PFSK-1 (cell line): ENCODE measurements around the gene TAF4B.

Source experiments
- FOXP2 ChIP-seq: optimal IDR thresholded peaks from 2 replicates; pipeline ENCODE3; 2011; ENCODE audit warnings: borderline replicate concordance, control low read depth, inconsistent platforms; ENCODE audit not compliant: insufficient read depth; ENCODE audit errors: extremely low read length, extremely low read depth
- REST ChIP-seq, 2 experiments: IDR thresholded peaks; 2 replicates each; pipeline versions ENCODE4 v1.6.1 to v1.8.0; 2011 to 2012; ENCODE audit warnings: low read depth in 2 of 2, low read length in 2 of 2, control low read depth in 1 of 2, inconsistent platforms in 1 of 2, mild to moderate bottlenecking in 1 of 2, moderate library complexity in 1 of 2; ENCODE audit not compliant: insufficient read depth in 1 of 2
- SIN3A ChIP-seq: IDR thresholded peaks from 2 replicates; pipeline ENCODE4 v1.6.1; 2012; ENCODE audit warnings: mild to moderate bottlenecking, low read length, moderate library complexity, borderline replicate concordance; ENCODE audit not compliant: insufficient read depth

DNA sequence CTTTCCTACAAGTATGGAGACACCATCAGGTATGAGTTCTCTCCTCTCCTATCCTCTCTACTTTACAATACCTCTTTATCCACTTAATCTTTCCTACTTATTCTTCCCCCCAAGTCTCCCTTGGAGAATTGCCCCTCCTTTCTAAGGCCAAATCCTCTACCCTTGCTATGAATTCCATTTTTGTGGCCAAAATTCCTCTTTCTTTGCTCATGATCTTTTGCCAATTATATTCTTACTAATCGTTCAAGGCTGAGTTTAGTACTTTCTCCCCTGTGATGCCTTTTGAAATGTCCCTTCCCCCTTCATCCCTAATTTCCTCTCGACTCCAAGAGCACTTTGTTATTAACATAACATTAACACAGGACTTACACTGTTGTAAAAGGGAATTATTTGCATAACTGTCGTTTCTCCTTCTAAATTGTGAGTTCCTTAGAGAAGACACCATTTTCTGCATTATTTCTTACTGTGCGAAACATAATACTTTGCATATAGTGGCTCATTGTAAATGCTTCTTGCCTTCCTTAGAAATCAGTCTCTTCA, 188.7 kb downstream of the TAF4B start:
- TF ChIP-seq REST (IDR thresholded peaks at IDR 0.05; ENCODE audit: insufficient read depth in 1 of 2, low read depth in 2 of 2, low read length in 2 of 2) (no peak), SIN3A (no peak), FOXP2 (no peak)
